Common myeloid progenitor, CD34-positive (primary cell): ENCODE data around the gene PEBP1. TPM values are rescaled to one million over a fixed set of nuclear protein-coding genes. Genes with fewer than 3 reads are reported as not detected.

Source experiments
- CTCF ChIA-PET: fragments of 350-600 bp; sonication (Branson Sonifier 250); formaldehyde crosslinking; loops from one replicate; lab custom pipeline; 2021; ENCODE audit warnings: antibody characterized with exemption; lab: Charles Lee
- POLR2A ChIA-PET: fragments of 350-600 bp; sonication (Branson Sonifier 250); formaldehyde crosslinking; loops from one replicate; lab custom pipeline; 2021; ENCODE audit warnings: antibody characterized with exemption; lab: Charles Lee
- DNase-seq, 3 donors: peaks; one replicate each; pipeline versions ENCODE4 v3.0.0 to v3.0.0-alpha.2; 2013
- H3K27ac ChIP-seq, 2 experiments: 1 replicate in 1 of 2; 2 replicates in 1 of 2; pipeline ENCODE4 v1.7.0; 2013; ENCODE audit warnings: inconsistent platforms in 2 of 2, low read length in 2 of 2, mild to moderate bottlenecking in 2 of 2, low read depth in 1 of 2, moderate library complexity in 1 of 2; ENCODE audit not compliant: severe bottlenecking in 2 of 2, insufficient read depth in 1 of 2, poor library complexity in 1 of 2
- H3K27me3 ChIP-seq, 5 experiments: replicated peaks in 2 of 5; 1 replicate in 3 of 5; 2 replicates in 2 of 5; pipeline versions ENCODE4 v1.6.1 to v1.7.0; 2013; ENCODE audit warnings: low read length in 4 of 5, mild to moderate bottlenecking in 2 of 5, moderate library complexity in 2 of 5, inconsistent platforms in 1 of 5; ENCODE audit not compliant: insufficient read depth in 5 of 5, control insufficient read depth in 4 of 5
- H3K36me3 ChIP-seq, 4 experiments: 1 replicate in 2 of 4; 2 replicates in 2 of 4; pipeline versions ENCODE4 v1.6.1 to v1.7.0; 2013; ENCODE audit warnings: low read length in 3 of 4, control low read depth in 1 of 4, mild to moderate bottlenecking in 1 of 4; ENCODE audit not compliant: control insufficient read depth in 4 of 4, insufficient read depth in 4 of 4
- H3K4me1 ChIP-seq, 4 experiments: 1 replicate in 3 of 4; 2 replicates in 1 of 4; pipeline versions ENCODE4 v1.6.1 to v1.7.1; 2013; ENCODE audit warnings: low read length in 3 of 4, mild to moderate bottlenecking in 3 of 4, control low read depth in 1 of 4, inconsistent platforms in 1 of 4, moderate library complexity in 1 of 4; ENCODE audit not compliant: control insufficient read depth in 4 of 4, insufficient read depth in 4 of 4; ENCODE audit errors: control extremely low read depth in 1 of 4
- H3K4me3 ChIP-seq, 7 experiments: 1 replicate in 4 of 7; 2 replicates in 3 of 7; pipeline versions ENCODE4 v1.5.1 to v1.7.0; 2013; ENCODE audit warnings: mild to moderate bottlenecking in 7 of 7, low read length in 6 of 7, moderate library complexity in 6 of 7, inconsistent platforms in 2 of 7, low read depth in 2 of 7, control low read depth in 1 of 7; ENCODE audit not compliant: insufficient read depth in 4 of 7, control insufficient read depth in 1 of 7; ENCODE audit errors: extremely low read depth in 1 of 7
- H3K9me3 ChIP-seq, 5 experiments: 1 replicate in 4 of 5; 2 replicates in 1 of 5; pipeline versions ENCODE4 v1.6.1 to v1.7.1; 2013; ENCODE audit warnings: low read length in 4 of 5, mild to moderate bottlenecking in 2 of 5, inconsistent platforms in 1 of 5, low read depth in 1 of 5, moderate library complexity in 1 of 5; ENCODE audit not compliant: control insufficient read depth in 4 of 5, insufficient read depth in 2 of 5; ENCODE audit errors: control extremely low read depth in 1 of 5
- WGBS: methylation state at CpG from one replicate; pipeline ENCODE4 v1.1.5; 2013; ENCODE audit not compliant: insufficient coverage; 5-methylcytosine and 5-hydroxymethylcytosine counted together
- polyA plus RNA-seq: library from polyadenylated mRNA; unstranded; fragments of 120-200 nt; gene quantifications from one replicate; pipeline ENCODE4 v1.2.1, GENCODE V29; 2013

The PEBP1 gene
- 169 TPM for polyA plus RNA-seq

- Histone ChIP-seq H3K27ac (peak within 1 kb of the TSS; percentile 50 to 84), H3K9me3 (no peaks in the 10 kb centered on the region), H3K27me3 (no peaks in the 10 kb centered on the region), H3K4me1 (peaks cover 3 to 17% (median 14%) of the 10 kb centered on the region in 4 experiments), H3K36me3 (peaks cover 2 to 27% (median 18%) of the 10 kb centered on the region in 4 experiments), H3K4me3 (peak within 1 kb of the TSS; percentile 52 to 92 (median 80))
- peak; percentile 90 to 93 (median 91) for DNase-seq
- ChIA-PET CTCF (interaction anchor here (0.6 to 3.6 kb wide), 3 partner anchors 12 to 31 kb away, joined by 3 to 11 read pairs (median 4); no protein-coding TSS in a partner anchor), POLR2A (interaction anchor here (0.7 to 1.0 kb wide), 2 partner anchors 15 to 241 kb away, joined by 3 to 5 read pairs; partner anchors contain the start of gene SUDS3)
- under 1% methylated on average over 70 of the region's 70 CpGs for WGBS
These were observed at the start of gene PEBP1 for GRCh38 chr12:118135788-118136558. PEBP1 (plus strand) TSS chr12:118136124; CDS start chr12:118136210, 86 bp downstream.

GRCh38 chr12:118089782-118090181, 46.1 kb upstream of the PEBP1 start:
- H3K4me3 ChIP-seq: no peak overlapping the region
- ChIA-PET POLR2A (no interaction called here), CTCF (no interaction called here)
- DNase-seq: no peak
- no peak overlapping the region for H3K27ac ChIP-seq
- H3K4me1 ChIP-seq: no peaks in the 10 kb centered on the region
- H3K27me3 ChIP-seq: no peaks in the 10 kb centered on the region
- no peaks in the 10 kb centered on the region for H3K9me3 ChIP-seq
- 96% methylated on average over 7 of the region's 9 CpGs for WGBS
- H3K36me3 ChIP-seq: peaks cover 0 to 13% (median 6%) of the 10 kb centered on the region in 4 experiments

DNA sequence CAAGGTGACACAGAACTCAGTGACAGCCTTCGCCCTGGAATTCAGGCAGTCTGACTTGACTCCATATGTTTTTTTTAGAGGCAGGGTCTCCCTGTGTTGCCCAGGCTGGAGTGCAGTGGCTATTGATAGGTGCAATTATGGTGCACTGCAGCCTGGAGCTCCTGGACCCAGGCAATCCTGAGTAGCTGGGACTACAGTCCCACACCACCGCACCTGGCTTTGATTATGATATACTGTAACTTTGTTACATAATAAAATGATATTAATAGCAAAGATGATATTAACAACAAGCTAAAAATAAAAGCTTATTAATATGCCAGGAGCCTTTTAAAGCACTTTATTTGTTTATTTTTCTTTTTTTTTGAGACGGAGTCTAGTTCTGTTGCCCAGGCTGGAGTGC, 41.9 kb upstream of the PEBP1 start:
- H3K27me3 ChIP-seq: no peaks in the 10 kb centered on the region
- H3K27ac ChIP-seq: no peak overlapping the region
- peaks cover 0 to 9% (median 8%) of the 10 kb centered on the region in 4 experiments for H3K36me3 ChIP-seq
- ChIA-PET POLR2A (interaction anchor here (0.6 kb wide), 1 partner anchor 180 kb away, joined by 6 read pairs; no protein-coding TSS in a partner anchor), CTCF (interaction anchor here (1.0 to 1.2 kb wide), 2 partner anchors 10 to 29 kb away, joined by 3 to 4 read pairs; no protein-coding TSS in a partner anchor)
- 100% methylated on average over 2 of the region's 3 CpGs for WGBS
- DNase-seq: no peak
- no peaks in the 10 kb centered on the region for H3K9me3 ChIP-seq
- H3K4me1 ChIP-seq: no peaks in the 10 kb centered on the region
- no peak overlapping the region for H3K4me3 ChIP-seq

DNA sequence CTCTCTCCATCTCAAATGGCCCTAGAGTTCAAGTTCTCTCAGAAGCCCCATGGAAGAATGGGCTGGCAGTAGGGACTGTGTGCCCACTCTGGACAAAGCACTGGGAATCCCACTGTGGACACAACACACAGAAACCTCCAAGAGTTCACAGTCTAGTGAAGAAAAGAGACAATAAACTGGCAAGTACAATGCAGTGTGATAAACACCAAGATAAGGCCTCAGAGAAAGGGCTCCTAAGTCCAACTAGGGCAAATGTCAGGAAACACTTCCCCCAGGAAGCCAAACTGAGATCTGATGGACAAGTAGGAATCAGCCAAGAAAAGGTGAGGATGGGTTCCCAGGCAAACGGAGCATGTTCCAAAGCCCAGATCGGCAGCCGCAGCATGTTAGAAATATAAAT, 37.5 kb upstream of the PEBP1 start:
- DNase-seq: no peak
- ChIA-PET CTCF (no interaction called here), POLR2A (no interaction called here)
- Histone ChIP-seq H3K27me3 (no peaks in the 10 kb centered on the region), H3K4me3 (no peak overlapping the region), H3K4me1 (peaks cover 0 to 15% (median 7%) of the 10 kb centered on the region in 4 experiments), H3K36me3 (peaks cover 0 to 5% (median 3%) of the 10 kb centered on the region in 4 experiments), H3K27ac (no peak overlapping the region), H3K9me3 (no peaks in the 10 kb centered on the region)
- WGBS: no CpG with 5 or more reads among the region's 3 CpGs

- CTCF ChIA-PET: no interaction called here
- H3K9me3 ChIP-seq: no peaks in the 10 kb centered on the region
- WGBS: 97% methylated on average over 9 of the region's 12 CpGs
These were observed 36.8 kb upstream of the PEBP1 start for GRCh38 chr12:118098911-118099671.

GRCh38 chr12:118101051-118101450, 34.9 kb upstream of the PEBP1 start:
- CTCF ChIA-PET: interaction anchor here (1.1 kb wide), 1 partner anchor 36 kb away, joined by 3 read pairs; no protein-coding TSS in a partner anchor
- H3K4me1 ChIP-seq: peaks cover 0 to 17% (median 12%) of the 10 kb centered on the region in 4 experiments
- POLR2A ChIA-PET: no interaction called here

More at GRCh38 chr12:118098911-118099671, 36.8 kb upstream of the PEBP1 start:
- Histone ChIP-seq H3K36me3 (peaks cover 0 to 5% (median 2%) of the 10 kb centered on the region in 4 experiments), H3K27ac (no peak overlapping the region), H3K4me3 (no peak overlapping the region), H3K27me3 (no peaks in the 10 kb centered on the region), H3K4me1 (peaks cover 0 to 17% (median 8%) of the 10 kb centered on the region in 4 experiments)
- DNase-seq: no peak
- POLR2A ChIA-PET: no interaction called here

More at GRCh38 chr12:118101051-118101450, 34.9 kb upstream of the PEBP1 start:
- H3K27ac ChIP-seq: no peak overlapping the region
- no peaks in the 10 kb centered on the region for H3K36me3 ChIP-seq
- WGBS: 100% methylated on average over 1 of the region's 3 CpGs
- H3K27me3 ChIP-seq: no peaks in the 10 kb centered on the region
- no peak for DNase-seq
- H3K9me3 ChIP-seq: no peaks in the 10 kb centered on the region
- no peak overlapping the region for H3K4me3 ChIP-seq
